NCI-H2171 treated with DMSO at 0.1 percent for 48 hours (cell line): ENCODE data around the gene MBOAT2.
"Not testable (repeated sequence)": the region's sequence is repeated elsewhere in the genome, so short reads cannot be mapped to it uniquely, and the experiment has no call there.

Experiments used
- DNase-seq: peaks from one replicate; lab custom pipeline; 2025; lab: John Stamatoyannopoulos, UW

The MBOAT2 gene

DNA sequence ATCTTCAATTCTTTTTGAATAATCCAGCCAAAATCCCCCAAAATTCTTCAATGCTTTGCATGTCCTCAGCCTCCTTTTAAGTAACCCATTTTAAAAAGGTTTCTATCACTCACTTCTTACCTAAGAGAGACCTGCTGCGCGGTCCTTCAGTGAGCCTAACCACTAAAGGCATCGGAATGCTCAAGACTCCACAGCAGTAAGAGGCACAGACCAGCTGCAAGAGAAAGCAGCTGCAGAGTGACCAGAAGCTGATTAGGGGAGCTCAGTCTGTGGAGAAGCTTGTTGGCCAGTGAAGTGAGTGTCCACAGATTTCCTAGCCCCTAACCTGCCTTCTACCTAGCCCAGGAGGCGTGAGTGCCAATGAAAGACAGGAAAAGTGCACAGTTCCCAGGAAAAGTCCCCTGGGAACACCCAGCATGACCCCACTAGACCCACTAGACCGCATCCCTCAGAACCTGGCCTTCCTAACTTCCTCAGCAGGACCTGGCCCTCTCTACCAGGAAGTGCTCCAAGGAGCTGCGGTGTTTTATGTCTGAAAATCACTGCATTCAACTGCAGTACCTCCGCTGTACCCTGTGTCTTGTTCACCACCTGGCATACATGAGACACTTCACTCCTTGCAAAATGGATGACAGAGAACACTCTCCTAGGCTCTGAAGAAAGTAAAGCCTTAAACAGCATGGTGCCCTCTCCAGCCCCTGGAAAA is 10.1 kb downstream of the MBOAT2 start:
- no peak for DNase-seq

DNA sequence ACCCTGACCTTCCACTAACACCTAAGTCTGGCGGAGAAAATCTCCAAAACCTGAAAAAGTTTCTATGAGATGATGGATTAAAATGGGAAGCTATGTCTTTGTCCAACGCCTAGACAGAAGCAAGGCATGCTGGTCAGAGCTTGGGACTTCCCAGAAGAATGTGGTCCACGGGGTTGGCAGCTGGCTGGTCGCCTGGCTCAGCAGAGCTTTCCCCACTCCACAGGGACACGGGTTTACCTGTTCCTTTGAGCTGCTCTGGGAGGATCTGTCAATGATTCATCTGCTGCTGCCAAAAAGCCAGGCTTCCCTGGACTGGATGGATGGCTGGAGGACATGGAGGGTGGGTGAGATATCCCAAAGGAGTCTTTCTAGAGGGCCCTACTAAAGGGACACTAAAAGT is 10.8 kb downstream of the MBOAT2 start:
- no peak for DNase-seq

GRCh38 chr2:8989536-8990079 is 13.9 kb downstream of the MBOAT2 start:
- no peak for DNase-seq

DNA sequence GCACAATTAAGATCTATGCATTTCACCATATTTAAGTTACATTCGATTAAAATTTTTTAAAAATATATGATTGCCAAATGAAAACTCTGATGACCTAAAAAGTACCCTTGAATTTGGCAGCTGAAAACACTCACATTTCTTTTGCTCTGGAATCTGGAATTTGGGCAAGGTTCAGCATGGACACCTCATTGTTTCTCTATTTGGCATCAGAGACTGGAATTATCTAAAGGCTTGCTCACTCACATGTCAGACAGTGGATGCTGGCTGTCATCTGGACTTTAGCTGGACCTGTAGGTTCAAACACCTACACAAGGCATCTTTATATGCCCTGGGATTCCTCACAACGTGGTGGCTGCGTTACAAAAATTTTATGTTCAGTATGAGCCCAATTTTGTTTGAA is 16.1 kb downstream of the MBOAT2 start:
- DNase-seq, result no peak

DNA sequence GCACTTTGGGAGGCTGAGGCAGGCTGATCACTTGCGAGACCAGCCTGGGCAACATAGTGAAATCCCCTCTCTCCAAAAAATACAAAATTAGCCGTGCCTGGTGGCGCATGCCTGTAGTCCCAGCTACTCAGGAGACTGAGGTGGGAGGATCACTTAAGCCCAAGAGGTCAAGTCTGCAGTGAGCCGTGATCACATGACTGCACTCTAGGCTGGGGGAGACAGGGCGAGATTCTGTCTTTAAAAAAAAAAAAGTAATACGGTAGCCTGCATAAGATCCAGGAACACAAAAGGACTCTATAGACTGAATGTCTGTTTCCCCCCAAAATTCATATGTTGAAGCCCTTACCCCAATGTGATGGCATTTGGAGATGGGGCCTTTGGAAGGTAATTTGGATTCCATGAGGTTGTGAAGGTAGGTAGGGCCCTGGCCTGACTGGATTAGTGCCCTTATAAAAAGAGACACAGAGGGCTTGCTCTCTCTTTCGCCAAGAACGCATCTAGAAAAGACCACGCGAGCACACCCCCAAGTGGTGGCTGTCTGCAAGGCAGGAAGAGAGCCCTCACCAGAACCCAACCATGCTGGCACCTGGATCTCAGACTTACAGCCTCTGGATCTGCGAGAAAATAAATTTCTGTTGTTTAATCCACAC is 17.0 kb downstream of the MBOAT2 start:
- peak; percentile 21 for DNase-seq

DNA sequence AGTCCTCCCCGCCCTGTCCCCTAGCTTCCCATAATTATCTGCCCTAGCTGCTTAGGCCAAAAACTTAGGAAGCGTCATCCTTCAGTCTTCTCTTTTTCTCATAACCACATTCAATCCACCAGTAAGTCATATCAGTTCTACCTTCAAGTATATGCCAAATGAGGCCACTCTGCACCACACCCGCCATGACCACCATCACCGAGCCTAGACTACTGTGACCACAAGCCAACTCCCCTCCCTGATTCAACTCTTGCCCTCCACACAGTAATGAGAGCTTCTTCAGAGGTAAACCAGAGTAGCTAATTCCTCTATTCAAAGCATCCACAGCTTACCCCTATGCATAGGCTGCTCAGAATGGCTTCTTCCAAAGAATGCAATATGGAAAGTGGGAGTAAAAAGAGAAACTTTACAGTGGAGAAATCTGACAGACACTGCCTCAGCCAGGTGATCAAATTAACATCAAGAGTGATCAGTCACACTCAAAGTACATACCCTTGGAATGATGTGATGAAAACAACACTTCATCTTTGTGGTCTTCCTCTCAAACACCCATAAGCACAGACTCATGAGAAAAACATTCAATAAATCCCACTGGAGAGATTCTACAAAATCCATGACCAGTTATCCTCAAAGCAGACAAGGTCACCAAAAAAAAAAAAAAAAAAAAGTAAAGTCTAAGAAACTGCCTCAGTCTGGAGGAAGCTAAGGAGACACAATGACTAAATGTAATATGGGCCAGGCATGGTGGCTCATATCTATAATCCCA is 17.7 kb downstream of the MBOAT2 start:
- no peak for DNase-seq

GRCh38 chr2:8984855-8985254 is 18.6 kb downstream of the MBOAT2 start:
- DNase-seq, result no peak

GRCh38 chr2:8984157-8984556 is 19.3 kb downstream of the MBOAT2 start:
- DNase-seq, result no peak

DNA sequence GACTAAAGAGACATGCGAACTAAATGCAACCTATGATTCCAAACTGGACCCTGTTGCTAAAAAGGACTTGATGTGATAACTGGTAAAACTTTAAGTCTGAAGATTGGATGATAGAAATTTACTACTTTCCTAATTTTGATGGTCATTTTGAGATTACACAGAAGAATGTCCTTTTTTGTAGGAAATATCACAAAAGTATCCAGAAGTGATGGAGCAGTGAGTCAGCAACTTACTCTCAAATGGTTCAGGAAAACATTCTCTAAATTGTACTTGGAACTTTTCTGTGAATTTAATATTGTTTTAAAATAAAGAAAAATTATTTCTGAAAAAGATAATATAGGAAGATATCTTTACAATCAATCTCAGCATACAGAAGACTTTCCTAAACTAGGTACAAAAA is 19.9 kb downstream of the MBOAT2 start:
- no peak for DNase-seq

GRCh38 chr2:8981876-8982275 is 21.6 kb downstream of the MBOAT2 start:
- no peak for DNase-seq

DNA sequence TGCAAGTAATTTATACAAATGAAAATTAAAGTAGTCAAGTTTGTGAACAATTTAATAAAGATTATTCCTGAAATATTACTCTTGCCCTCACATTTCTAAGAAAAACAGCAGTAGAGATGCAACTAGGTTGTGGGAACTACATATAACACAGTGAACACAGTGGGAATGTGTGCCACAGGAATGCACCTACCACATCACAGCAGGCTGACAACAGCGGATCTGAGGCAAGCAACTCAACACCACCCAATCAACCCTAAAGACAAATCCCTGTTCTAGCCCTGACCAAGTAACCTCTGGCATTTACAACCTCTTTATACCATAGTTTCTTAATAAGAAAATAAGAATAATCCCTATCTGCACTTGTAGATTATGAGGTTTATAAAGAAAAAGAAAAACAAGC is 23.4 kb downstream of the MBOAT2 start:
- DNase-seq, result no peak

GRCh38 chr2:8977758-8978157 is 25.7 kb downstream of the MBOAT2 start:
- no peak for DNase-seq

GRCh38 chr2:8976442-8977259 is 26.8 kb downstream of the MBOAT2 start:
- no peak for DNase-seq

- no peak for DNase-seq
These were observed 29.5 kb downstream of the MBOAT2 start for GRCh38 chr2:8974016-8974415.

DNA sequence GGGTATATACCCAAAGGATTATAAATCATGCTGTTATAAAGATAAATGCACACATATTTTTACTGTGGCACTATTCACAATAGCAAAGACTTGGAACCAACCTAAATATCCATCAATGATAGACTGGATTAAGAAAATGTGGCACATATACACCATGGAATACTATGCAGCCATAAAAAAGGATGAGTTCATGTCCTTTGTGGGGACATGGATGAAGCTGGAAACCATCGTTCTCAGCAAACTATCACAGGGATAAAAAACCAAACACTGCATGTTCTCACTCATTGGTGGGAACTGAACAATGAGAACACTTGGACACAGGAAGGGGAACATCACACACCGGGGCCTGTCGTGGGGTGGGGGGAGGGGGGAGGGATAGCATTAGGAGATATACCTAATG is 30.5 kb downstream of the MBOAT2 start:
- not testable (repeated sequence) for DNase-seq

GRCh38 chr2:8972535-8972934 is 30.9 kb downstream of the MBOAT2 start:
- not testable (repeated sequence) for DNase-seq

GRCh38 chr2:8969348-8969747 is 34.1 kb downstream of the MBOAT2 start:
- not testable (repeated sequence) for DNase-seq

GRCh38 chr2:8966123-8966908 is 37.2 kb downstream of the MBOAT2 start:
- DNase-seq, result no peak

DNA sequence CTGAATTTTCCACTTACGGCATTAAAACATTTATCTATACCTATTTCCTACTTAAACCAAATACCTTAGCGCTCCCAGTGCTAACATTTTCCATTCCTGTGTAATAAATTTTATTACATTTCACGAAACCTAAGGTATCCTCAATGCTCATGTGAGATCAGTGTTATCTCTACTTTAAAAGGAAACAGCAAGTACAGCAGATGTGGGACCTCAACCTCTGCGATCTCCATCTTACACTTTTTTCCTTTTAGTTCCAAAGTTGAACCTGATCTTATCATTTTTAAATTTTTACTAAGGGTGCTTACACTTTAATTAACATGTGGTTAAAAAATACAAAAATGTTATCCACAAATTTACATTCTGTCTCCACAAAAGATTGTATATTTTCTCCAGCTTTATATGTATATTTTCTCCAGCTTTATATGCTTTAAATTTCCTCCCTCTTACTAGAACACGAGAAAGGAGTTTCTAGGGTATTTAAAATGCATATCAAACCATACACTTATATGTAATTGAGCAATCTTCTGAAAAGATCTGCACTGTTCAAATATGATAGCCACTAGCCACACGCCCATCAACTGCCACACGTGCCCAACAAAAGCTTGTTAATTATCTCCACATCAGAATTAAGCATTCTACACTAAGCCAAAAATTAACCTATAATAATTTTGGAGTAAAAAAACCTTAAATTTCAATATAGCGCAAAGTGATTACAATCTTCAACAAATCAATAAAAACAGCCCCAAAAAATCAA is 38.1 kb downstream of the MBOAT2 start:
- DNase-seq, result no peak

DNA sequence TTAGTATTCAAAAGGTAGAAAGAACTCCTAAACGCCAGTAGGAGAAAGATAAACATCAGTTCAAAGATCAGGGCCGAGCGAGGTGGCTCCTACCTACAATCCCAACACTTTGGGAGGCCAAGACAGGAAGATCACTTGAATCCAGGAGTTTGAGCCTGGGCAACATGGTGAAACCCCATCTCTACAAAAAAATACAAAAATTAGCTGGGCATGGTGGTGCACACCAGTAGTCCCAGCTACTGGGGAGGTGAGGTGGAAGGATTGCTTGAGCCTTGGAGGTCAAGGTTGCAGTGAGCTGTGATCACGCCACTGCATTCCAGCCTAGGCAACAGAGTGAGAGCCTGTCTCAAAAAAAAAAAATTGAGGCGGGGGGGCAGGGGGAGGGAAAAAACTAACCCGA is 40.6 kb downstream of the MBOAT2 start:
- no peak for DNase-seq
